Astrocyte (in vitro differentiated cells and primary cell): ENCODE measurements around the gene EBI3. TPM values are rescaled to one million over a fixed set of nuclear protein-coding genes. Genes with fewer than 3 reads are reported as not detected.
"Not testable (repeated sequence)": the region's sequence is repeated elsewhere in the genome, so short reads cannot be mapped to it uniquely, and the experiment has no call there.

Experiments used
- DNase-seq: peaks from one replicate; pipeline ENCODE4 v3.0.0-alpha.2; 2010; ENCODE audit warnings: low read depth
- FAIRE-seq: peaks from 2 replicates; lab custom pipeline; 2011; peaks lifted over from hg19 to GRCh38; lab: Jason Lieb, UNC
- H2AFZ ChIP-seq: 2 replicates; pipeline ENCODE4 v1.6.0; 2012; ENCODE audit warnings: low read depth, low read length, inconsistent platforms
- H3K27ac ChIP-seq: 2 replicates; pipeline ENCODE4 v1.5.1; 2011; ENCODE audit warnings: low read depth, low read length, inconsistent platforms
- H3K27me3 ChIP-seq: 2 replicates; pipeline ENCODE4 v1.6.0; 2011; ENCODE audit warnings: low read length, inconsistent platforms; ENCODE audit not compliant: insufficient read depth
- H3K36me3 ChIP-seq: 2 replicates; pipeline ENCODE4 v1.5.1; 2011; ENCODE audit warnings: low read length, inconsistent platforms; ENCODE audit not compliant: insufficient read depth
- H3K4me1 ChIP-seq: 2 replicates; pipeline ENCODE4 v1.5.1; 2011; ENCODE audit warnings: low read length, inconsistent platforms; ENCODE audit not compliant: insufficient read depth
- H3K4me2 ChIP-seq: 2 replicates; pipeline ENCODE4 v1.6.0; 2012; ENCODE audit warnings: low read length, inconsistent platforms
- H3K4me3 ChIP-seq: 2 replicates; pipeline ENCODE4 v1.5.1; 2011; ENCODE audit warnings: low read depth, mild to moderate bottlenecking, low read length, inconsistent platforms; ENCODE audit not compliant: insufficient read depth
- H3K79me2 ChIP-seq: 2 replicates; pipeline ENCODE4 v1.6.0; 2012; ENCODE audit warnings: mild to moderate bottlenecking, low read length, inconsistent platforms; ENCODE audit not compliant: insufficient read depth
- H3K9ac ChIP-seq: 2 replicates; pipeline ENCODE4 v1.6.0; 2012; ENCODE audit warnings: mild to moderate bottlenecking, low read length, inconsistent platforms
- H3K9me3 ChIP-seq: 2 replicates; pipeline ENCODE4 v1.5.1; 2012; ENCODE audit warnings: low read depth, mild to moderate bottlenecking, low read length, inconsistent platforms; ENCODE audit not compliant: insufficient read depth
- H4K20me1 ChIP-seq: 2 replicates; pipeline ENCODE4 v1.6.0; 2012; ENCODE audit warnings: low read length, inconsistent platforms; ENCODE audit not compliant: insufficient read depth
- H3K27ac Mint-ChIP-seq: one replicate; pipeline ENCODE4 v1.8.0; 2021; ENCODE audit warnings: mild to moderate bottlenecking, mixed read lengths; ENCODE audit not compliant: unreplicated experiment
- H3K27me3 Mint-ChIP-seq: one replicate; pipeline ENCODE4 v1.8.0; 2021; ENCODE audit warnings: low read depth, mixed read lengths; ENCODE audit not compliant: unreplicated experiment
- H3K36me3 Mint-ChIP-seq: one replicate; pipeline ENCODE4 v1.8.0; 2021; ENCODE audit warnings: low read depth, mixed read lengths; ENCODE audit not compliant: unreplicated experiment
- H3K4me1 Mint-ChIP-seq: one replicate; pipeline ENCODE4 v1.8.0; 2021; ENCODE audit warnings: low read depth, mixed read lengths; ENCODE audit not compliant: unreplicated experiment
- H3K4me3 Mint-ChIP-seq: one replicate; pipeline ENCODE4 v1.8.0; 2021; ENCODE audit warnings: mild to moderate bottlenecking, moderate library complexity, mixed read lengths; ENCODE audit not compliant: unreplicated experiment
- H3K9me3 Mint-ChIP-seq: one replicate; pipeline ENCODE4 v1.8.0; 2021; ENCODE audit warnings: mild to moderate bottlenecking, mixed read lengths; ENCODE audit not compliant: unreplicated experiment
- EZH2 ChIP-seq: IDR thresholded peaks from 2 replicates; pipeline ENCODE4 v1.6.1; 2012; ENCODE audit warnings: mild to moderate bottlenecking, low read length, inconsistent platforms; ENCODE audit not compliant: insufficient read depth
- total RNA-seq: library from RNA; stranded (reverse); gene quantifications from 2 replicates; pipeline ENCODE4 v1.2.1, GENCODE V29; 2021
- TF ChIP-seq, protein P1 (sequence below): IDR thresholded peaks from 2 replicates; pipeline ENCODE4 v1.5.1; 2011; ENCODE audit warnings: low read depth, mild to moderate bottlenecking, inconsistent platforms, low read length, moderate library complexity; ENCODE audit not compliant: insufficient read depth

EBI3 gene
- total RNA-seq, 1 donor from 2014 or later: 5.4 TPM

- Histone ChIP-seq H3K4me1 (no peaks in the 10 kb centered on the region), H3K9me3 (no peaks in the 10 kb centered on the region), H2AFZ (no peak overlapping the region), H3K36me3 (no peaks in the 10 kb centered on the region), H3K4me3 (no peak overlapping the region), H4K20me1 (no peaks in the 10 kb centered on the region), H3K79me2 (no peaks in the 10 kb centered on the region), H3K27ac (no peak overlapping the region), H3K4me2 (no peak overlapping the region), H3K9ac (no peak overlapping the region), H3K27me3 (peaks cover 3% of the 10 kb centered on the region)
- no peak overlapping the region for H3K27ac Mint-ChIP-seq
- DNase-seq: no peak
- FAIRE-seq: no peak
- TF ChIP-seq EZH2: no peak
- TF ChIP-seq, protein P1, sequence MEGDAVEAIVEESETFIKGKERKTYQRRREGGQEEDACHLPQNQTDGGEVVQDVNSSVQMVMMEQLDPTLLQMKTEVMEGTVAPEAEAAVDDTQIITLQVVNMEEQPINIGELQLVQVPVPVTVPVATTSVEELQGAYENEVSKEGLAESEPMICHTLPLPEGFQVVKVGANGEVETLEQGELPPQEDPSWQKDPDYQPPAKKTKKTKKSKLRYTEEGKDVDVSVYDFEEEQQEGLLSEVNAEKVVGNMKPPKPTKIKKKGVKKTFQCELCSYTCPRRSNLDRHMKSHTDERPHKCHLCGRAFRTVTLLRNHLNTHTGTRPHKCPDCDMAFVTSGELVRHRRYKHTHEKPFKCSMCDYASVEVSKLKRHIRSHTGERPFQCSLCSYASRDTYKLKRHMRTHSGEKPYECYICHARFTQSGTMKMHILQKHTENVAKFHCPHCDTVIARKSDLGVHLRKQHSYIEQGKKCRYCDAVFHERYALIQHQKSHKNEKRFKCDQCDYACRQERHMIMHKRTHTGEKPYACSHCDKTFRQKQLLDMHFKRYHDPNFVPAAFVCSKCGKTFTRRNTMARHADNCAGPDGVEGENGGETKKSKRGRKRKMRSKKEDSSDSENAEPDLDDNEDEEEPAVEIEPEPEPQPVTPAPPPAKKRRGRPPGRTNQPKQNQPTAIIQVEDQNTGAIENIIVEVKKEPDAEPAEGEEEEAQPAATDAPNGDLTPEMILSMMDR: no peak
- H3K9me3 Mint-ChIP-seq: peaks cover 1% of the 10 kb centered on the region
- no peaks in the 10 kb centered on the region for H3K27me3 Mint-ChIP-seq
- H3K4me1 Mint-ChIP-seq: peaks cover 6% of the 10 kb centered on the region
- H3K4me3 Mint-ChIP-seq: no peak overlapping the region
- H3K36me3 Mint-ChIP-seq: peaks cover 2% of the 10 kb centered on the region
Observed at GRCh38 chr19:4216846-4217245, 12.5 kb upstream of the EBI3 start.

DNA sequence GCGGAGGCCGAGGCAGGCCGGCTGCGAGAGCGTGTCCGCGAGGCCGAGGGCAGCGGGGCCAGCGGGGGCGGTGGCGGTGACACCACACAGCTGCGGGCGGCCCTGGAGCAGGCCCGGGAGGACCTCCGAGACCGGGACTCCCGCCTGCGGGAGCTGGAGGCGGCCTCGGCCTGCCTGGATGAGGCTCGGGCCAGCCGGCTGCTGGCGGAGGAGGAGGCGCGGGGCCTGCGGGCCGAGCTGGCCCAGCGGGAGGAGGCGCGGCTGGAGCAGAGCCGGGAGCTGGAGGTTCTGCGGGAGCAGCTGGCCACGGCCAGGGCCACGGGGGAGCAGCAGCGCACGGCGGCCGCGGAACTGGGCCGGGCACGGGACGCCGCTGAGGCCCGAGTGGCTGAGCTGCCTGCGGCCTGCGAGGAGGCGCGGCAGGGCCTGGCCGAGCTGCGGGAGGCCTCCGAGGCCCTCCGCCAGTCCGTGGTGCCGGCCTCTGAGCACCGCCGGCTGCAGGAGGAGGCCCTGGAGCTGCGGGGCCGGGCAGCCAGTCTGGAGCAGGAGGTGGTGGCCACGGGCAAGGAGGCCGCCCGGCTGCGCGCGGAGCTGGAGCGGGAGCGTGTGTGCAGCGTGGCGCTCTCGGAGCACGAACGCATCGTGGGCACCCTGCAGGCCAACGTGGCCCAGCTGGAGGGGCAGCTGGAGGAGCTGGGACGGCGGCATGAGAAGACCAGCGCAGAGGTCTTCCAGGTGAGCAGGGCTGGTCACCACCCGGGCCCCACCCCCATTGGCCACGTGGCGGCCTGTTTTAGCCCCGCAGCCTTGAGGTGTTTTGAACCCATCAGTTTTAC is 11.7 kb upstream of the EBI3 start:
- Histone ChIP-seq H3K27ac (no peak overlapping the region), H4K20me1 (no peaks in the 10 kb centered on the region), H3K4me1 (no peaks in the 10 kb centered on the region), H3K9ac (no peak overlapping the region), H3K36me3 (no peaks in the 10 kb centered on the region), H3K79me2 (no peaks in the 10 kb centered on the region), H3K9me3 (no peaks in the 10 kb centered on the region), H3K4me2 (no peak overlapping the region), H2AFZ (no peak overlapping the region), H3K27me3 (peaks cover 3% of the 10 kb centered on the region), H3K4me3 (no peak overlapping the region)
- H3K27ac Mint-ChIP-seq: no peak overlapping the region
- FAIRE-seq (no peak), DNase-seq (no peak)
- no peak overlapping the region for H3K4me3 Mint-ChIP-seq
- no peak for TF ChIP-seq EZH2
- TF ChIP-seq, protein P1: no peak
- H3K4me1 Mint-ChIP-seq: peaks cover under 1% of the 10 kb centered on the region
- no peaks in the 10 kb centered on the region for H3K27me3 Mint-ChIP-seq
- peaks cover 2% of the 10 kb centered on the region for H3K36me3 Mint-ChIP-seq
- H3K9me3 Mint-ChIP-seq: peaks cover 1% of the 10 kb centered on the region

GRCh38 chr19:4218523-4218922 is 10.8 kb upstream of the EBI3 start:
- not testable (repeated sequence) for DNase-seq, H2AFZ ChIP-seq, H3K9me3 ChIP-seq, H3K79me2 ChIP-seq, H3K4me3 Mint-ChIP-seq, H3K27me3 Mint-ChIP-seq, H3K4me1 ChIP-seq, H3K27ac ChIP-seq, H3K36me3 Mint-ChIP-seq, H3K4me1 Mint-ChIP-seq, H3K27ac Mint-ChIP-seq, H4K20me1 ChIP-seq, H3K4me3 ChIP-seq, H3K9me3 Mint-ChIP-seq, H3K4me2 ChIP-seq, FAIRE-seq, H3K9ac ChIP-seq, H3K36me3 ChIP-seq, H3K27me3 ChIP-seq
